Measurements from ENCODE around the gene PCSK9. TPM values are rescaled to one million over a fixed set of nuclear protein-coding genes. Genes with fewer than 3 reads are reported as not detected.

The PCSK9 gene
- polyA plus RNA-seq, 1 donor (not counting 4 experiments of a cell fraction or from before 2014, with no cell fraction given) = 61.7 TPM

DNA sequence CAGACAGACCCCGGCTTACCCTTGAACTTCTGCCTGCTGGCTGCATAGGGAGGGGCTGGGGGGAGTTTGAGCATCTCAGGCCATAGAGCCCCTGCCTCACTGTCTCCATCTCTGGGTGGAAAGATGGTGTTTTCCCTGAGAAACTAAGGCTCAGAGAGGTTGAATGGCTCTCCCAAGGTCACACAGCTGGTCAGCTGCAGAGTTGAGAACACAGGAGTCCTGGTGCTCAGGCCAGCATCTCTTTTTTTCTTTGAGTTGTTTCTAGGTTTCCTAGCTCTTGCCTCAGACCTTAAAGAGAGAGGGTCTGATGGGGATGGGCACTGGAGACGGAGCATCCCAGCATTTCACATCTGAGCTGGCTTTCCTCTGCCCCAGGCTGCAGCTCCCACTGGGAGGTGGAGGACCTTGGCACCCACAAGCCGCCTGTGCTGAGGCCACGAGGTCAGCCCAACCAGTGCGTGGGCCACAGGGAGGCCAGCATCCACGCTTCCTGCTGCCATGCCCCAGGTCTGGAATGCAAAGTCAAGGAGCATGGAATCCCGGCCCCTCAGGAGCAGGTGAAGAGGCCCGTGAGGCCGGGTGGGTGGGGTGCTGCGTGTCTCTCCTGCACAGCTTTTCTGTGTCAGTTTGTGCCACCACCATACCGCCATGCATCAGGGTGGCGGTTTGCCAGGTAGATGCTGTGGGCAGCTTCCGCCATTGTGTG lies 21.8 kb downstream of the PCSK9 start:
- H4K20me1 ChIP-seq (ENCODE audit: control insufficient read depth, extremely low read depth, insufficient read depth, low read length) = peaks cover 5% of the 10 kb centered on the region
- H3K9me1 ChIP-seq (ENCODE audit: control insufficient read depth, extremely low read depth, insufficient read depth, low read length) = no peaks in the 10 kb centered on the region
- no peaks in the 10 kb centered on the region for H3K27me3 ChIP-seq (ENCODE audit: control insufficient read depth, extremely low read depth, insufficient read depth, low read length)
- H2AFZ ChIP-seq (ENCODE audit: control insufficient read depth, low read length) = no peak overlapping the region
- H3K9me3 ChIP-seq (ENCODE audit: control insufficient read depth, low read depth, low read length) = no peaks in the 10 kb centered on the region
- dilution Hi-C loops (cut with MboI; ENCODE audit: extremely low pct_ligation_motif_present, low sequenced_read_pairs) = no loop called here
- no peak for DNase-seq (ENCODE audit: low read depth, low spot score)
- H3K9ac ChIP-seq (ENCODE audit: control insufficient read depth, extremely low read depth, insufficient read depth, low read length) = no peak overlapping the region
- TF ChIP-seq EZH2 (IDR thresholded peaks at IDR 0.05; ENCODE audit: low read length) (no peak), CTCF (optimal IDR thresholded peaks at IDR 0.05 in 1 of 3, IDR thresholded peaks at IDR 0.05 in 1 of 3, conservative IDR thresholded peaks at IDR 0.05 in 1 of 3; ENCODE audit: extremely low read depth in 1 of 3, insufficient read depth in 2 of 3, low read length in 3 of 3) (no peak)
- peaks cover 18% of the 10 kb centered on the region for H3K4me1 ChIP-seq (ENCODE audit: control insufficient read depth, extremely low read depth, insufficient read depth, low read length)
- no peak overlapping the region for H3K4me3 ChIP-seq (ENCODE audit: control insufficient read depth in 2 of 3, extremely low read depth in 1 of 3, insufficient read depth in 2 of 3, low read depth in 1 of 3, low read length in 3 of 3)
- peak overlapping the region; percentile 13 for H3K27ac ChIP-seq (ENCODE audit: control insufficient read depth, insufficient read depth, low read length)
- no peak overlapping the region for H3K4me2 ChIP-seq (ENCODE audit: control insufficient read depth, extremely low read depth, insufficient read depth, low read depth, low read length)
- peaks cover 60 to 73% of the 10 kb centered on the region in 2 experiments for H3K36me3 ChIP-seq (ENCODE audit: control insufficient read depth in 2 of 2, extremely low read depth in 1 of 2, insufficient read depth in 2 of 2, low read length in 2 of 2)
- no peak for FAIRE-seq
- H3K79me2 ChIP-seq (ENCODE audit: control insufficient read depth, insufficient read depth, low read length) = peaks cover 16% of the 10 kb centered on the region

- peaks cover 7% of the 10 kb centered on the region for H4K20me1 ChIP-seq (ENCODE audit: control insufficient read depth, extremely low read depth, insufficient read depth, low read length)
- H3K9me3 ChIP-seq (ENCODE audit: control insufficient read depth, low read depth, low read length) = no peaks in the 10 kb centered on the region
- no peak overlapping the region for H2AFZ ChIP-seq (ENCODE audit: control insufficient read depth, low read length)
- H3K79me2 ChIP-seq (ENCODE audit: control insufficient read depth, insufficient read depth, low read length) = peaks cover 12% of the 10 kb centered on the region
- TF ChIP-seq CTCF (optimal IDR thresholded peaks at IDR 0.05 in 1 of 3, IDR thresholded peaks at IDR 0.05 in 1 of 3, conservative IDR thresholded peaks at IDR 0.05 in 1 of 3; ENCODE audit: extremely low read depth in 1 of 3, insufficient read depth in 2 of 3, low read length in 3 of 3) = no peak
- no peak for TF ChIP-seq EZH2 (IDR thresholded peaks at IDR 0.05; ENCODE audit: low read length)
- no peak overlapping the region for H3K9ac ChIP-seq (ENCODE audit: control insufficient read depth, extremely low read depth, insufficient read depth, low read length)
- H3K36me3 ChIP-seq (ENCODE audit: control insufficient read depth in 2 of 2, extremely low read depth in 1 of 2, insufficient read depth in 2 of 2, low read length in 2 of 2) = peaks cover 55 to 72% of the 10 kb centered on the region in 2 experiments
- H3K4me2 ChIP-seq (ENCODE audit: control insufficient read depth, extremely low read depth, insufficient read depth, low read depth, low read length) = no peak overlapping the region
- no peaks in the 10 kb centered on the region for H3K27me3 ChIP-seq (ENCODE audit: control insufficient read depth, extremely low read depth, insufficient read depth, low read length)
- DNase-seq (ENCODE audit: low read depth, low spot score) (no peak), FAIRE-seq (no peak)
- no peaks in the 10 kb centered on the region for H3K9me1 ChIP-seq (ENCODE audit: control insufficient read depth, extremely low read depth, insufficient read depth, low read length)
- no peak overlapping the region for H3K4me3 ChIP-seq (ENCODE audit: control insufficient read depth in 2 of 3, extremely low read depth in 1 of 3, insufficient read depth in 2 of 3, low read depth in 1 of 3, low read length in 3 of 3)
- dilution Hi-C loops (cut with MboI; ENCODE audit: extremely low pct_ligation_motif_present, low sequenced_read_pairs) = no loop called here
- no peak overlapping the region for H3K27ac ChIP-seq (ENCODE audit: control insufficient read depth, insufficient read depth, low read length)
- peaks cover 18% of the 10 kb centered on the region for H3K4me1 ChIP-seq (ENCODE audit: control insufficient read depth, extremely low read depth, insufficient read depth, low read length)
Measured at GRCh38 chr1:55061706-55062321, 22.5 kb downstream of the PCSK9 start.

All from keratinocyte (primary cell).